K562 (cell line): Measurements from ENCODE around the gene NUBP2. TPM values are rescaled to one million over a fixed set of nuclear protein-coding genes. Genes with fewer than 3 reads are reported as not detected.

Source experiments
- ATAC-seq: fragments of 200-7000 bp; cut with Tn5 transposase; 3 replicates; pipeline ENCODE4 v1.9.1; 2020; ENCODE audit warnings: moderate library complexity
- BruUV-seq: library from RNA; stranded (reverse); fragments of 400-500 nt; replicated peaks from 2 replicates; lab custom pipeline; 2021; lab: Mats Ljungman, UMichigan
- CTCF ChIA-PET: fragments of 300-600 bp; formaldehyde crosslinking; extraction: SDS; loops from one replicate; lab custom pipeline; 2021; ENCODE audit warnings: low intra/inter-chr PET ratio; lab: Yijun Ruan, JAX
- POLR2A ChIA-PET: fragments of 300-600, 350-650 bp; sonication (Branson Sonifier 250); formaldehyde crosslinking; extraction: SDS; loops from one replicate; lab custom pipeline; 2021; ENCODE audit warnings: antibody characterized with exemption, inconsistent platforms; lab: Yijun Ruan, JAX
- DNase-seq, 4 experiments: peaks; one replicate each; pipeline versions ENCODE4 v3.0.0 to v3.0.0-alpha.2; 2011 to 2018; ENCODE audit warnings: low spot score in 3 of 4, mixed read lengths in 3 of 4; ENCODE audit errors: extremely low read depth in 1 of 4
- FAIRE-seq: peaks from 2 replicates; lab custom pipeline; 2011; peaks lifted over from hg19 to GRCh38; lab: Jason Lieb, UNC
- H2AFZ ChIP-seq: 2 replicates; pipeline ENCODE4 v1.6.0; 2011; ENCODE audit warnings: low read depth, low read length, control low read depth, inconsistent platforms
- H3K27ac ChIP-seq: fragments of 200-600 bp; 3 replicates; pipeline ENCODE4 v1.8.0; 2011; ENCODE audit warnings: low read depth, mild to moderate bottlenecking, control low read depth, inconsistent platforms, low read length, moderate library complexity, mixed read lengths; ENCODE audit errors: extremely low read depth
- H3K27me3 ChIP-seq, 2 experiments: fragments of 300-600 bp in 1 of 2; 2 replicates in 1 of 2; 3 replicates in 1 of 2; pipeline versions ENCODE4 v1.6.0 to v1.8.0; 2011; ENCODE audit warnings: inconsistent platforms in 2 of 2, low read length in 2 of 2, mild to moderate bottlenecking in 1 of 2, mixed read lengths in 1 of 2, moderate library complexity in 1 of 2; ENCODE audit not compliant: control insufficient read depth in 2 of 2, insufficient read depth in 2 of 2
- H3K36me3 ChIP-seq: fragments of 300-600 bp; 3 replicates; pipeline ENCODE4 v1.8.0; 2011; ENCODE audit warnings: mild to moderate bottlenecking, low read length, inconsistent platforms; ENCODE audit not compliant: control insufficient read depth, insufficient read depth
- H3K4me1 ChIP-seq, 2 experiments: fragments of 200-600 bp in 1 of 2; replicated peaks in 1 of 2; 2 replicates in 1 of 2; 3 replicates in 1 of 2; pipeline versions ENCODE4 v1.5.1 to v1.8.0; 2011; ENCODE audit warnings: inconsistent platforms in 2 of 2, low read length in 2 of 2, mild to moderate bottlenecking in 1 of 2, mixed read lengths in 1 of 2, moderate library complexity in 1 of 2; ENCODE audit not compliant: control insufficient read depth in 2 of 2, insufficient read depth in 2 of 2
- H3K4me2 ChIP-seq: 2 replicates; pipeline ENCODE4 v1.6.1; 2011; ENCODE audit warnings: low read length, control low read depth, inconsistent platforms, mixed read lengths; ENCODE audit not compliant: insufficient read depth
- H3K4me3 ChIP-seq: fragments of 200-600 bp; sonication (generic), shearing (Covaris generic); 2 replicates; pipeline ENCODE4 v1.5.1; 2016; ENCODE audit warnings: control low read depth, inconsistent platforms
- H3K79me2 ChIP-seq: fragments of 200-600 bp; 3 replicates; pipeline ENCODE4 v1.8.0; 2011; ENCODE audit warnings: low read length, inconsistent platforms; ENCODE audit not compliant: control insufficient read depth, insufficient read depth
- H3K9ac ChIP-seq, 2 experiments: 2 replicates each; pipeline versions ENCODE4 v1.6.0 to v1.6.1; 2011; ENCODE audit warnings: low read depth in 2 of 2, low read length in 2 of 2, control low read depth in 1 of 2, inconsistent platforms in 1 of 2, mild to moderate bottlenecking in 1 of 2, mixed read lengths in 1 of 2; ENCODE audit not compliant: insufficient read depth in 1 of 2
- H3K9me1 ChIP-seq: one replicate; pipeline ENCODE4 v1.6.0; 2011; ENCODE audit warnings: inconsistent platforms, mild to moderate bottlenecking, low read length, moderate library complexity; ENCODE audit not compliant: control insufficient read depth, insufficient read depth
- H3K9me3 ChIP-seq: replicated peaks from 2 replicates; pipeline ENCODE4 v1.5.1; 2011; ENCODE audit warnings: low read depth, low read length, inconsistent platforms; ENCODE audit not compliant: control insufficient read depth, insufficient read depth
- H4K20me1 ChIP-seq: replicated peaks from 2 replicates; pipeline ENCODE4 v1.6.1; 2011; ENCODE audit warnings: low read length, inconsistent platforms, mixed read lengths; ENCODE audit not compliant: control insufficient read depth, insufficient read depth
- CREM ChIP-seq: IDR thresholded peaks from 2 replicates; pipeline ENCODE4 v1.6.1; 2014; ENCODE audit warnings: antibody characterized with exemption, low read depth
- ELK3 ChIP-seq: fragments of 450-650 bp; formaldehyde crosslinking; IDR thresholded peaks from 2 replicates; pipeline ENCODE4 v1.4.0; 2020; ENCODE audit warnings: mild to moderate bottlenecking
- MGA ChIP-seq: fragments of 450-650 bp; IDR thresholded peaks from 2 replicates; pipeline ENCODE4 v1.6.1; 2016; ENCODE audit warnings: mild to moderate bottlenecking, moderate library complexity
- PHB ChIP-seq: fragments of 250-450 bp; sonication (Bioruptor Pico); IDR thresholded peaks from 2 replicates; pipeline ENCODE4 v1.5.0; 2021
- RB1 ChIP-seq: fragments of 450-650 bp; IDR thresholded peaks from 2 replicates; pipeline ENCODE4 v1.6.1; 2017; ENCODE audit warnings: low read depth, mild to moderate bottlenecking
- TEAD1 ChIP-seq, 2 experiments: fragments of 450-650 bp in 1 of 2; sonication (generic) in 1 of 2; formaldehyde crosslinking; IDR thresholded peaks; 2 replicates each; pipeline versions ENCODE4 v1.4.0 to v1.8.0; 2020 to 2022; ENCODE audit warnings: mild to moderate bottlenecking in 2 of 2, missing genetic modification reagents in 1 of 2
- TFAM ChIP-seq: fragments of 250-450 bp; sonication (Bioruptor Pico); conservative IDR thresholded peaks from 2 replicates; pipeline ENCODE4 v1.5.0; 2021; ENCODE audit warnings: mild to moderate bottlenecking, moderate library complexity
- WGBS: fragments of 100-300 bp; shearing (Covaris generic); methylation state at CpG from one replicate; pipeline ENCODE4 v1.1.6; 2016; ENCODE audit warnings: low coverage, mixed read lengths; ENCODE audit not compliant: insufficient coverage; ENCODE audit errors: missing lambda C conversion rate; 5-methylcytosine and 5-hydroxymethylcytosine counted together
- in situ Hi-C: fragments of 300-500 bp; cut with MboI; formaldehyde crosslinking; loops from 4 replicates; pipeline ENCODE4 v1.15.0; 2018; ENCODE audit warnings: inconsistent platforms, mixed read lengths
- intact Hi-C: fragments of 100-400 bp; cut with micrococcal nuclease; formaldehyde crosslinking; loops from 2 replicates; pipeline ENCODE4 v1.14.2; 2022
- polyA plus RNA-seq, 8 experiments: library from polyadenylated mRNA; depleted of rRNA in 4 of 8; stranded (reverse) in 5 of 8; unstranded in 3 of 8; fragments of >200 nt; fragmentation: Nextera tagmentation in 2 of 8; fragmentation: Illumina TruSeq in 1 of 8; extraction: Ambion mirVana in 2 of 8; extraction: Trizol in 1 of 8; gene quantifications; 2 replicates each; pipeline versions ENCODE4 v1.2.1 to v1.2.3, GENCODE V29; 2011 to 2014; ENCODE audit warnings: inconsistent platforms in 1 of 8, missing spikeins in 1 of 8
- total RNA-seq, 7 experiments: library from RNA; depleted of rRNA in 6 of 7; stranded (reverse); fragments of >200 nt in 6 of 7; fragmentation: Illumina TruSeq in 2 of 7; extraction: Trizol in 2 of 7; gene quantifications; 2 replicates each; pipeline versions ENCODE4 v1.2.1 to v1.2.3, GENCODE V29; 2011 to 2021; ENCODE audit warnings: low replicate concordance in 1 of 7

Gene NUBP2
- total and polyA plus RNA-seq, 9 of the 15 experiments (the other 6 are each of a cell fraction or from before 2014, with no cell fraction given): 1.8 to 115 (median 24.0) TPM

- H3K36me3 ChIP-seq: peaks cover 77% of the 10 kb centered on the region; the same call in 2 of the 3 replicates
- no peaks in the 10 kb centered on the region for H4K20me1 ChIP-seq
- H3K4me3 ChIP-seq: no peak overlapping the region
- H3K9ac ChIP-seq: peak overlapping the region; percentile 34 to 79
- in situ Hi-C loops (loop anchor here (5.0 kb wide), 1 partner anchor 52 kb away; no protein-coding TSS in a partner anchor), intact Hi-C loops (no loop called here)
- FAIRE-seq: no peak
- DNase-seq: peak; percentile 69 to 98 (median 96)
- no TSS peak for BruUV-seq
- ChIA-PET POLR2A (interaction anchor here (1.6 kb wide), 1 partner anchor 9 kb away, joined by 9 read pairs; the partner anchor contains the start of genes EME2 and MRPS34), CTCF (no interaction called here)
- 41% methylated on average over 40 of the region's 81 CpGs for WGBS
- H3K79me2 ChIP-seq: no peaks in the 10 kb centered on the region; the same call in 2 of the 3 replicates
- ATAC-seq: peak; percentile 91
- H3K4me2 ChIP-seq: no peak overlapping the region; the same call in 1 of the 2 replicates
- H3K9me1 ChIP-seq: no peaks in the 10 kb centered on the region
- H3K27me3 ChIP-seq: no peaks in the 10 kb centered on the region
- peak overlapping the region; percentile 35; the same call in 1 of the 3 replicates for H3K27ac ChIP-seq
- H3K9me3 ChIP-seq: no peaks in the 10 kb centered on the region
- H2AFZ ChIP-seq: 0 out of 2 replicates have a peak overlapping the region, but pooled peaks have one; percentile 55
- peaks cover 9 to 85% of the 10 kb centered on the region in 2 experiments; a peak in 4 of 5 replicates for H3K4me1 ChIP-seq
- TF ChIP-seq TEAD1 (CRISPR knock-in tag; IDR thresholded peaks at IDR 0.05) (no peak), TFAM (CRISPR knock-in tag) (no peak), CREM (0 out of 2 replicates have a peak, but pooled peaks have one; percentile 15), ELK3 (CRISPR knock-in tag) (no peak), RB1 (0 out of 2 replicates have a peak, but pooled peaks have one; percentile 52), MGA (peak; percentile 92), PHB (CRISPR knock-in tag) (no peak)
Observed at GRCh38 chr16:1763521-1764511, 18.9 kb upstream of the NUBP2 start.
